ENCODE measurements around the gene LSS. TPM values are rescaled to one million over a fixed set of nuclear protein-coding genes. Genes with fewer than 3 reads are reported as not detected.

Gene LSS
- total RNA-seq, 1 donor from 2014 or later, result 92.0 TPM

DNA sequence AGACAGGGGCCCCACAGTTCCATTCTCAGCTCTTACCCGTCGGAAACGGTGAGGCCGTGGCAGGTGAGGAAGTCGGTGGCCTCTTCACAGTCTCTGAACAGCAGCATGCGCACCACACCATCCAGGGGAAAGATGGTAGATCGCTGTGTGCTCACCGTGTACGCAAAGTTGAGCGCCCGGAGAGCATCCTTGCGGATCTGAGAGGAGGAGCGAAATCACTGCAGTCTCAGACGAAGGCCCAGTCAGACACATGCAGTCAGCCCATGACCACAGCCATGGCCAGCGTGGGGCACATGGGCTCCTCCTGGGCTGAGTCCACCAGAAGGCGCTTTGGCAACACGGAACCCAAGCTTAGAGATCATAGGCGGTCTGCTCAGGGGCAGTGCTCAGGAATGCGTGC, 38.4 kb upstream of the LSS start:
- no peaks in the 10 kb centered on the region for H3K9me3 Mint-ChIP-seq (ENCODE audit: unreplicated experiment)
- DNase-seq (ENCODE audit: extremely low spot score, unreplicated experiment), result no peak
- no peak overlapping the region for H3K27ac Mint-ChIP-seq (ENCODE audit: unreplicated experiment)
- no peaks in the 10 kb centered on the region for H3K27me3 Mint-ChIP-seq (ENCODE audit: unreplicated experiment)
- H3K4me3 Mint-ChIP-seq (ENCODE audit: unreplicated experiment), result no peak overlapping the region
- H3K36me3 Mint-ChIP-seq (ENCODE audit: unreplicated experiment), result peaks cover 45% of the 10 kb centered on the region
- no peaks in the 10 kb centered on the region for H3K4me1 Mint-ChIP-seq (ENCODE audit: unreplicated experiment)
- TF ChIP-seq, protein P1, sequence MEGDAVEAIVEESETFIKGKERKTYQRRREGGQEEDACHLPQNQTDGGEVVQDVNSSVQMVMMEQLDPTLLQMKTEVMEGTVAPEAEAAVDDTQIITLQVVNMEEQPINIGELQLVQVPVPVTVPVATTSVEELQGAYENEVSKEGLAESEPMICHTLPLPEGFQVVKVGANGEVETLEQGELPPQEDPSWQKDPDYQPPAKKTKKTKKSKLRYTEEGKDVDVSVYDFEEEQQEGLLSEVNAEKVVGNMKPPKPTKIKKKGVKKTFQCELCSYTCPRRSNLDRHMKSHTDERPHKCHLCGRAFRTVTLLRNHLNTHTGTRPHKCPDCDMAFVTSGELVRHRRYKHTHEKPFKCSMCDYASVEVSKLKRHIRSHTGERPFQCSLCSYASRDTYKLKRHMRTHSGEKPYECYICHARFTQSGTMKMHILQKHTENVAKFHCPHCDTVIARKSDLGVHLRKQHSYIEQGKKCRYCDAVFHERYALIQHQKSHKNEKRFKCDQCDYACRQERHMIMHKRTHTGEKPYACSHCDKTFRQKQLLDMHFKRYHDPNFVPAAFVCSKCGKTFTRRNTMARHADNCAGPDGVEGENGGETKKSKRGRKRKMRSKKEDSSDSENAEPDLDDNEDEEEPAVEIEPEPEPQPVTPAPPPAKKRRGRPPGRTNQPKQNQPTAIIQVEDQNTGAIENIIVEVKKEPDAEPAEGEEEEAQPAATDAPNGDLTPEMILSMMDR (IDR thresholded peaks at IDR 0.05), result no peak

DNA sequence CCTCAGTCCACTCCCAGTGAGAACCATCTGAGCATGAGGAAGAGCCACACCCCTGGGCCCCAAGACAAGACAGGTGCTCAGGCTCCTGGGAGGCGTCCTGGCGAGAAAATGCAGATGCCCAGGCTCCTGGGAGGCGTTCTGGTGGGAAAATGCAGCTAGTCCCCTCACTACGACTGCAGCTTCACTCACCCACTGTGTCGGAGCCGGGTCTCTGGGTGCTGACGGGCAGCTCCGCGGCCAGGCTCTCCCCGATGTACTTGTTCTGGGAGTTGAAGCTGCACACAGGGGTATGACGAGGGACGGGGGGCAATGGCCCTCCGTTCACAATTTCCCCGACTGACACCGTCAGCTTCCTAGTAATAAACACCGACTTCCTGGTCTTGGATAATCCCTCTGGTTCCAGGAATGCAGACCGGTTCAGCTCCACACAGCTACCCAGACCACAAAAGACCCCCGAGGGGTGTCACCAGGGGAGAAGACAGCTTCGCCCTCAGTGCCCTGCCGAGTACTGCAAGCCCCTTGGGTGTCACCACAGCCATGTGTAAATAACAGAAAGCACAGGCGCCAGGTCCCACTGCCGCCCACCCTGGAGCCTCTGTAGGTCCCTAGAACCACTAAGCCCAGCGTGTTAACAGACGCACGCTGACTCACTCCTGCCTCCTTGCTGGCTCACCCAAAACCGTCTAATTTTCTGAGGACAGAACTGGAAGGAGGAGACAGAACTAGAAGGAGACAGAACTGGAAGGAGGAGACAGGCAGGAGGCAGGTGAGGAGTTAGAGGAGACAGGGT, 37.4 kb upstream of the LSS start:
- Mint-ChIP-seq H3K36me3 (ENCODE audit: unreplicated experiment) (peaks cover 48% of the 10 kb centered on the region), H3K27ac (ENCODE audit: unreplicated experiment) (no peak overlapping the region), H3K4me1 (ENCODE audit: unreplicated experiment) (no peaks in the 10 kb centered on the region), H3K27me3 (ENCODE audit: unreplicated experiment) (no peaks in the 10 kb centered on the region), H3K4me3 (ENCODE audit: unreplicated experiment) (no peak overlapping the region), H3K9me3 (ENCODE audit: unreplicated experiment) (no peaks in the 10 kb centered on the region)
- TF ChIP-seq, protein P1 (IDR thresholded peaks at IDR 0.05), result no peak
- no peak for DNase-seq (ENCODE audit: extremely low spot score, unreplicated experiment)

DNA sequence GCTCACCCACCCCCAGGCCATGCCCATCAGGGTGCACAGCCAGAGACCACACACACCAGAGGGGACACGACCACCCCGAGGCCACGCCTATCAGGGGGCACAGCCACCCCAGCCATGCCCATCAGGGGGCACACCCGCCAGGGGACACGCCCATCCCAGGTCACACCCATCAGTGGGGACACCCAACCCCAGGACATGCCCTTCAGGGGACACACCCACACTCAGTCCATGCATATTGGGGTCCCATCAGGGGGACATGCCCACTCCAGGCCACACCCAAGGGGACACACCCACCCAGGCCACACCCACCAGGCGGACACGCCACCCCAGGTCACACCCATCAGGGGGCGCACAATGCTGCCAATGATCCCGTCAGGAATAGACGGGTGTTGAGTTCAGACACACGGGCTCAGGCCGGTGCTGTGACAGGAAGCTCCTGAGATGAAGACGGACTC, 36.1 kb upstream of the LSS start:
- Mint-ChIP-seq H3K9me3 (ENCODE audit: unreplicated experiment) (no peaks in the 10 kb centered on the region), H3K4me1 (ENCODE audit: unreplicated experiment) (no peaks in the 10 kb centered on the region), H3K27ac (ENCODE audit: unreplicated experiment) (no peak overlapping the region), H3K4me3 (ENCODE audit: unreplicated experiment) (no peak overlapping the region), H3K36me3 (ENCODE audit: unreplicated experiment) (peaks cover 44% of the 10 kb centered on the region), H3K27me3 (ENCODE audit: unreplicated experiment) (no peaks in the 10 kb centered on the region)
- TF ChIP-seq, protein P1 (IDR thresholded peaks at IDR 0.05), result no peak
- no peak for DNase-seq (ENCODE audit: extremely low spot score, unreplicated experiment)

DNA sequence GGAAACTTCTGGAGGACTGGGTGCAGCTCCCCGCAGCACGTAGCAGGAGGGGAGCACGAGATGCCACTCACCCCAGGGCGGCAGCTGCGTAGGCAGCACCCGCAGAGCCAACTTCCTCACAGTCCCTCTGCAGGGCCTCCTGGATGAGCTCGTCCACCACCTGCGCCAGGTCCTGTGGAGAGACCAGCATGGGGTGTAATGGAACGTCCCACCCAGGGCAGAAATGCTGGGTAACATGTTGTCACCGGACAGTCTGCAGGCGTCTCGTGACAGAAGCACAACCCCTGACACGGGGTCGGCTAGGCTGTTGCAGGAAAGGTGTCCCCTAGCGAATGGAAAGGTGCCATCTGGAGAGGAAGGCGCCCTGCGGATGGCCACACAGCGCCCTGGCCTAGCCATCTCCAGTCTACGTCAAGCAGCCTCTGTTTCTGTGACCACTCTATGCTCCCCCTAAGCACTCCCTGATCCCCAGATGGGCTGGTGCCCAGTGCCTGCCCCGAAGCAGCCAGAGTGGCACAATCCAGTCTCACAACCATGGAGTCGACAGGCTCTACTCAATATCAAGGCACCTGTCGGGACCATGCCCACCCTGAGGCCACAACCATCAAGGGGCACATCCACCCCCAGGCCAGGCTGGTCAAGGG, 35.6 kb upstream of the LSS start:
- H3K9me3 Mint-ChIP-seq (ENCODE audit: unreplicated experiment), result no peaks in the 10 kb centered on the region
- H3K27ac Mint-ChIP-seq (ENCODE audit: unreplicated experiment), result no peak overlapping the region
- TF ChIP-seq, protein P1 (IDR thresholded peaks at IDR 0.05), result no peak

DNA sequence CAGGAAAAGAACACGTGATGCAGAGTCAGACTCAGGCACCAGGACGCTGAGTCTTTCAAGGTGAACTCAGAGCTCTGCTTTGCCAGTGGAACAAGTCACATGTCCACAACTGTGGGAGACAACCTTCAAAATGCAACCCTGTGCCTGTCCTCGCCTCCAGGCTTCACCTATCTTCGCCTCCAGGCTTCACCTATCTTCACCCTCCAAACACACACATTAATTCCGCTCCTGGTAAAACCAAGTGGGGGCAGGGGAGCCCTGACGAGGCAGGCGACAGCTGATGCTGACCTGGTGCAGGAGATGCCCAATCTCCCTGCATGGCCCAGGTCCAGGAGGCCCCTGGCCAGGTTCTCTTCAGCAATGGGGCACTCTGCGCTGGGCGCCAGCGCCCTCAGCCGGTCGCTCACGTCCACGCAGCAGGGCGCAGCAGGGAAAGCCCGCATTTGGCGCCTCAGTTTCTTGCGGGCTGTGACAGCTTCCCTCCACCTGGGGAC, 28.0 kb upstream of the LSS start:
- Mint-ChIP-seq H3K27ac (ENCODE audit: unreplicated experiment) (no peak overlapping the region), H3K36me3 (ENCODE audit: unreplicated experiment) (peaks cover 58% of the 10 kb centered on the region), H3K4me1 (ENCODE audit: unreplicated experiment) (no peaks in the 10 kb centered on the region), H3K4me3 (ENCODE audit: unreplicated experiment) (no peak overlapping the region), H3K9me3 (ENCODE audit: unreplicated experiment) (no peaks in the 10 kb centered on the region), H3K27me3 (ENCODE audit: unreplicated experiment) (no peaks in the 10 kb centered on the region)
- DNase-seq (ENCODE audit: extremely low spot score, unreplicated experiment), result no peak
- TF ChIP-seq, protein P1 (IDR thresholded peaks at IDR 0.05), result no peak

More for the DNA sequence above, 35.6 kb upstream of the LSS start:
- DNase-seq (ENCODE audit: extremely low spot score, unreplicated experiment), result no peak
- H3K36me3 Mint-ChIP-seq (ENCODE audit: unreplicated experiment), result peaks cover 43% of the 10 kb centered on the region
- H3K27me3 Mint-ChIP-seq (ENCODE audit: unreplicated experiment), result no peaks in the 10 kb centered on the region
- H3K4me1 Mint-ChIP-seq (ENCODE audit: unreplicated experiment), result no peaks in the 10 kb centered on the region
- no peak overlapping the region for H3K4me3 Mint-ChIP-seq (ENCODE audit: unreplicated experiment)
